ENCODE data around the gene NFIX. TPM values are rescaled to one million over a fixed set of nuclear protein-coding genes. Genes with fewer than 3 reads are reported as not detected.

NFIX gene
- total and polyA plus RNA-seq, 2 experiments from 2014 or later, result 0.06 to 0.14 TPM

DNA sequence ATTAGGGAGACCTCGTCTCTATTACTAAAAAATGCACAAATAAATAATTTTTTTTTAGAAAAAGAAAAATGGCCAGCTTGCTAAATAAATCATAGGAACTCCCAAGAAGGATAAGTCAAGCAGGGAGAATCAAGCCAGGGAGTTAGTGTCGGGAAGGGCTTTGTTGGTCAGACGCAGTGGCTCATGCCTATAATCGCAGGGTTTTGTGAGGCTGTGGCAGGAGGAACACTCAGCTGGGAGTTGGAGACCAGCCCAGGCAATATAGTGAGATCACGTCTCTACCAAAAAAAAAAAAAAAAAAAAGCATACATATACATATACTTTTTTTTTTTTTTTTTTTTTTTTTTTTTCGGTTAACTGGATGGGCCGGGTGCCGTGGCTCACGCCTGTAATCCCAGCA lies 131.8 kb downstream of the NFIX start:
- H3F3A ChIP-seq (replicated peaks; ENCODE audit: low read depth), result no peaks in the 10 kb centered on the region; the same call in 1 of the 2 replicates
- no peaks in the 10 kb centered on the region for H3K36me3 ChIP-seq (ENCODE audit: insufficient read depth)
- no peak overlapping the region for H3K27ac ChIP-seq (ENCODE audit: low read depth)
- no peak overlapping the region for H2AFZ ChIP-seq
- H4K20me1 ChIP-seq (replicated peaks; ENCODE audit: insufficient read depth), result peaks cover 93% of the 10 kb centered on the region
- Mint-ChIP-seq H3K27ac (no peak overlapping the region), H3K27me3 (ENCODE audit: insufficient read depth, low read depth, poor library complexity) (peaks cover 13% of the 10 kb centered on the region), H3K4me1 (peaks cover 17% of the 10 kb centered on the region), H3K4me3 (no peak overlapping the region), H3K36me3 (ENCODE audit: low read depth) (peaks cover 35% of the 10 kb centered on the region), H3K9me3 (no peaks in the 10 kb centered on the region; the same call in 2 of the 3 replicates)
- H3K4me2 ChIP-seq, result no peak overlapping the region
- TF ChIP-seq ZNF462 (CRISPR knock-in tag; IDR thresholded peaks at IDR 0.05), result no peak
- TF ChIP-seq ZNF114 (CRISPR knock-in tag; IDR thresholded peaks at IDR 0.05), result no peak
- no peak for TF ChIP-seq EZH2 (IDR thresholded peaks at IDR 0.05; ENCODE audit: low read depth, unreplicated experiment)
- no peak for TF ChIP-seq POLR2AphosphoS5 (IDR thresholded peaks at IDR 0.05; ENCODE audit: low read depth)
- TF ChIP-seq, protein P1, sequence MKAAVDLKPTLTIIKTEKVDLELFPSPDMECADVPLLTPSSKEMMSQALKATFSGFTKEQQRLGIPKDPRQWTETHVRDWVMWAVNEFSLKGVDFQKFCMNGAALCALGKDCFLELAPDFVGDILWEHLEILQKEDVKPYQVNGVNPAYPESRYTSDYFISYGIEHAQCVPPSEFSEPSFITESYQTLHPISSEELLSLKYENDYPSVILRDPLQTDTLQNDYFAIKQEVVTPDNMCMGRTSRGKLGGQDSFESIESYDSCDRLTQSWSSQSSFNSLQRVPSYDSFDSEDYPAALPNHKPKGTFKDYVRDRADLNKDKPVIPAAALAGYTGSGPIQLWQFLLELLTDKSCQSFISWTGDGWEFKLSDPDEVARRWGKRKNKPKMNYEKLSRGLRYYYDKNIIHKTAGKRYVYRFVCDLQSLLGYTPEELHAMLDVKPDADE (IDR thresholded peaks at IDR 0.05), result no peak
- TF ChIP-seq CREB1 (CRISPR knock-in tag; IDR thresholded peaks at IDR 0.05; ENCODE audit: low read depth), result no peak
- no peak for TF ChIP-seq STAT1 (IDR thresholded peaks at IDR 0.05; ENCODE audit: unreplicated experiment)
- TF ChIP-seq CTCF (conservative IDR thresholded peaks at IDR 0.05; ENCODE audit: low read depth in 2 of 2), result no peak
- no peak for TF ChIP-seq REST (IDR thresholded peaks at IDR 0.05; ENCODE audit: unreplicated experiment)
- no peak for TF ChIP-seq EZH2phosphoT487 (IDR thresholded peaks at IDR 0.05; ENCODE audit: unreplicated experiment)
- TF ChIP-seq ZNF331 (CRISPR knock-in tag; IDR thresholded peaks at IDR 0.05; ENCODE audit: low read depth), result no peak
- no peak for TF ChIP-seq NANOG (IDR thresholded peaks at IDR 0.05; ENCODE audit: borderline replicate concordance)
- TF ChIP-seq JUNB (IDR thresholded peaks at IDR 0.05; ENCODE audit: unreplicated experiment), result no peak
- H3K4me3 ChIP-seq, result no peak overlapping the region
- DNase-seq (ENCODE audit: low spot score) (no peak), ATAC-seq (no peak)
- H3K27me3 ChIP-seq (ENCODE audit: insufficient read depth), result no peaks in the 10 kb centered on the region
- no peaks in the 10 kb centered on the region for H3K4me1 ChIP-seq (ENCODE audit: insufficient read depth)
- H3K9me2 ChIP-seq (ENCODE audit: insufficient read depth), result no peaks in the 10 kb centered on the region
- H3K79me2 ChIP-seq (replicated peaks; ENCODE audit: insufficient read depth), result peaks cover 100% of the 10 kb centered on the region

All from GM23338 (cell line).